HUES64 (cell line): ENCODE results near the gene NINJ2. TPM values are rescaled to one million over a fixed set of nuclear protein-coding genes. Genes with fewer than 3 reads are reported as not detected.
A peak's percentile ranks its signal among the peaks of the same experiment; 100 is the strongest.
"Not testable (repeated sequence)": the region's sequence is repeated elsewhere in the genome, so short reads cannot be mapped to it uniquely, and the experiment has no call there.

ENCODE experiments used
- H3K27ac ChIP-seq: 2 replicates; pipeline ENCODE4 v1.7.0; 2013; ENCODE audit warnings: low read depth, low read length, inconsistent platforms
- H3K27me3 ChIP-seq: 2 replicates; pipeline ENCODE4 v1.6.1; 2013; ENCODE audit warnings: mild to moderate bottlenecking, low read length; ENCODE audit not compliant: insufficient read depth
- H3K36me3 ChIP-seq: 2 replicates; pipeline ENCODE4 v1.6.1; 2013; ENCODE audit warnings: mild to moderate bottlenecking, low read length; ENCODE audit not compliant: insufficient read depth
- H3K4me1 ChIP-seq: 2 replicates; pipeline ENCODE4 v1.6.1; 2013; ENCODE audit warnings: mild to moderate bottlenecking, low read length, moderate library complexity; ENCODE audit not compliant: insufficient read depth
- H3K4me3 ChIP-seq: 2 replicates; pipeline ENCODE4 v1.5.1; 2013; ENCODE audit warnings: mild to moderate bottlenecking, low read length, moderate library complexity
- H3K9ac ChIP-seq: 2 replicates; pipeline ENCODE4 v1.6.1; 2013; ENCODE audit warnings: mild to moderate bottlenecking, low read depth, low read length
- H3K9me3 ChIP-seq: 2 replicates; pipeline ENCODE4 v1.6.1; 2013; ENCODE audit warnings: low read depth, low read length; ENCODE audit not compliant: insufficient read depth
- WGBS: fragments of 150-250, 120-280 bp; methylation state at CpG from one replicate; pipeline ENCODE4 v1.1.7; 2013; ENCODE audit warnings: missing lambda C conversion rate; 5-methylcytosine and 5-hydroxymethylcytosine counted together
- polyA plus RNA-seq, 2 experiments: library from polyadenylated mRNA; stranded (reverse); fragments of 50-300 nt; gene quantifications; one replicate each; pipeline ENCODE4 v1.2.3, GENCODE V29; 2013

The NINJ2 gene, protein sequence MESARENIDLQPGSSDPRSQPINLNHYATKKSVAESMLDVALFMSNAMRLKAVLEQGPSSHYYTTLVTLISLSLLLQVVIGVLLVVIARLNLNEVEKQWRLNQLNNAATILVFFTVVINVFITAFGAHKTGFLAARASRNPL
- not detected for polyA plus RNA-seq (2013, experiment 1 of 2)
- polyA plus RNA-seq (2013, experiment 2 of 2) = not detected

DNA sequence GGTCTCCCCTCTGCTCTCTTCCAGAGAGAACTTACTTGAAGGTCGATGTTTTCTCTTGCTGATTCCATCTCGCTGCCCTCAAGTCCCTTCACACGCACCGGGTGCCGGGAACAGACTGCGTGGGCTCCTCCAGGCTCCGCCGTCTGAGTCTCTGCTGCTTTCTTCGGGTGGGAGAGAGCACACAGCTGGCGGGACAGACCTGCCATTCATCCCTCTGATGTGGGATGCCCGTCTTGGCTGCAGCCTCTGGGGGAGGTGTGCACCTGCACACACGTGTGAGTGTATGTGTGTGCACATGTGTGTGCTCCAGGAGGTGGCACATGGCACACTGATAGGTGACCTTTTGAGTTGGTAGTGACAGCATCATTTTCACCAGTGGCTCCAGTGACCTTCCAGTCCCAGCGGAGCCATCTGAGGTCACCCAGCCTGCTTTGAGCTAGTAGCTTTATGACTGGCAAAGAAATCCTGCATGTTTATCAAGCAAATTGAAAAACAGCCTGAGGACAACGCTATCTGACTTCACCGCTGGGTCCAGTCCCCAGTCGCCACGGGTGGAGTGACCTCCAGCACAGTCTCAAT, at the start of gene NINJ2:
Gene NINJ2, minus strand, starts transcription at position 153 of the 579 bp plus-strand sequence. Its CDS starts 85 bp downstream, at position 68.
- peaks cover 17% of the 10 kb centered on the region for H3K4me1 ChIP-seq
- H3K4me3 ChIP-seq = no peak within 1 kb of the TSS
- no peaks in the 10 kb centered on the region for H3K27me3 ChIP-seq
- no peaks in the 10 kb centered on the region for H3K36me3 ChIP-seq
- 83% methylated on average over 17 of the region's 17 CpGs for WGBS
- no peak within 1 kb of the TSS for H3K27ac ChIP-seq
- no peak within 1 kb of the TSS for H3K9ac ChIP-seq
- H3K9me3 ChIP-seq = no peaks in the 10 kb centered on the region

GRCh38 chr12:712172-712863, 49.1 kb upstream of the NINJ2 start:
- Histone ChIP-seq H3K9ac (0 out of 2 replicates have a peak overlapping the region, but pooled peaks have one; percentile 29), H3K4me1 (peaks cover 16% of the 10 kb centered on the region), H3K36me3 (no peaks in the 10 kb centered on the region), H3K9me3 (no peaks in the 10 kb centered on the region), H3K27me3 (no peaks in the 10 kb centered on the region), H3K4me3 (no peak overlapping the region), H3K27ac (peak overlapping the region; percentile 21)
- WGBS = 86% methylated on average over 8 of the region's 8 CpGs

DNA sequence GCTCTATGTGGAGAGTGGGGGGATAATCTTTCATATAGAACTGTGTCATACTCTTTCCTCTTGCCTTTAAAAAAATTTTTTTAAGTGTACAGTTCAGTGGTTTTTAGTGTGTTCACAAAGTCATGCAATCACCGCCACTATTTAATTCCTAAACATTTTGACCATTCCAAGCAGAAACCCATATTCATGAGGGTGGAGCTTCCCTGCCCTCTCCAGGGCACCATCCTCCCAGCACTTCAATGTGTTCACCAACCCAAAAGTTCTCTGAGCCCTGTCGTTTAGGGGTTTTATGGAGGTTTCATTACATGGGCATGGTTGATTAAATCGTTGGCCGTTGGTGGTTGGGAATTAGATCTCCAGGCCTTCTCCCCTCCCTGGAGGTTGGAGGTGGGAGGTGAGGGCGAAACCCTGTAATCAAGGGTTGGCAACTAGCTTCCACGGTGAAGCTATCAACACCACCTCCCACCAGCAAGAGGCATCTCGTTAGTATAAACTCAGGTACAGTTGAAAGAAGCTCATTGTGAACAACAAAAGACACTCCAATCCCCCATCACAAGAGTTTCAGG, 46.3 kb upstream of the NINJ2 start:
- Histone ChIP-seq H3K9ac (no peak overlapping the region), H3K9me3 (no peaks in the 10 kb centered on the region), H3K36me3 (no peaks in the 10 kb centered on the region), H3K27me3 (no peaks in the 10 kb centered on the region), H3K27ac (no peak overlapping the region), H3K4me3 (no peak overlapping the region), H3K4me1 (peaks cover 16% of the 10 kb centered on the region)
- WGBS = 92% methylated on average over 6 of the region's 7 CpGs

DNA sequence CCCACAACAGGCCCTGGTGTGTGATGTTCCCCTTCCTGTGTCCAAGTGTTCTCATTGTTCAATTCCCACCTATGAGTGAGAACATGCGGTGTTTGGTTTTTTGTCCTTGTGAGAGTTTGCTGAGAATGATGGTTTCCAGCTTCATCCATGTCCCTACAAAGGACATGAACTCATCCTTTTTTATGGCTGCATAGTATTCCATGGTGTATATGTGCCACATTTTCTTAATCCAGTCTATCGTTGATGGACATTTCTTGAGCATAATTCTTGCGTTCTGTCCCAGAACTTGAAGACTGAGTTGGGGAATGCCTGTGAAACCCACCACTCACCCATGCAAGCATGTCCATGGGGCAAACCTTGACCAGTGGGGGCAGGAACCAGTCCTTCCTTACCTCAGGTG, 44.8 kb upstream of the NINJ2 start:
- not testable (repeated sequence) for H3K36me3 ChIP-seq, H3K27me3 ChIP-seq, H3K4me1 ChIP-seq, H3K9ac ChIP-seq, H3K9me3 ChIP-seq, H3K27ac ChIP-seq, H3K4me3 ChIP-seq
- whole genome bisulfite sequencing = 77% methylated on average over 2 of the region's 3 CpGs

- Histone ChIP-seq H3K9ac (no peak overlapping the region), H3K4me3 (no peak overlapping the region), H3K27ac (no peak overlapping the region), H3K27me3 (no peaks in the 10 kb centered on the region), H3K36me3 (no peaks in the 10 kb centered on the region), H3K4me1 (peaks cover 6% of the 10 kb centered on the region; the same call in 1 of the 2 replicates), H3K9me3 (no peaks in the 10 kb centered on the region)
- WGBS = 93% methylated on average over 5 of the region's 5 CpGs
Observed at GRCh38 chr12:704516-705242, 41.4 kb upstream of the NINJ2 start.

GRCh38 chr12:701896-702539, 38.8 kb upstream of the NINJ2 start:
- Histone ChIP-seq H3K4me3 (no peak overlapping the region), H3K36me3 (no peaks in the 10 kb centered on the region), H3K27me3 (no peaks in the 10 kb centered on the region), H3K27ac (no peak overlapping the region), H3K9me3 (peaks cover 15% of the 10 kb centered on the region), H3K4me1 (peaks cover 6% of the 10 kb centered on the region; the same call in 1 of the 2 replicates), H3K9ac (no peak overlapping the region)
- 84% methylated on average over 11 of the region's 11 CpGs for WGBS

- no peak overlapping the region for H3K4me3 ChIP-seq
- peaks cover 6% of the 10 kb centered on the region; the same call in 1 of the 2 replicates for H3K4me1 ChIP-seq
- peaks cover 22% of the 10 kb centered on the region for H3K9me3 ChIP-seq
- 73% methylated on average over 4 of the region's 4 CpGs for WGBS
- no peak overlapping the region for H3K27ac ChIP-seq
- H3K27me3 ChIP-seq = no peaks in the 10 kb centered on the region
- H3K9ac ChIP-seq = no peak overlapping the region
- H3K36me3 ChIP-seq = no peaks in the 10 kb centered on the region
Observed at GRCh38 chr12:700016-700415, 36.8 kb upstream of the NINJ2 start.

- H3K27me3 ChIP-seq, H3K4me3 ChIP-seq, H3K4me1 ChIP-seq, H3K27ac ChIP-seq, H3K9ac ChIP-seq, H3K36me3 ChIP-seq: not testable (repeated sequence)
- 94% methylated on average over 4 of the region's 4 CpGs for whole genome bisulfite sequencing
- H3K9me3 ChIP-seq = peaks cover 36% of the 10 kb centered on the region
Observed at GRCh38 chr12:698222-698621, 35.0 kb upstream of the NINJ2 start.

- peaks cover 36% of the 10 kb centered on the region for H3K9me3 ChIP-seq
- no peak overlapping the region for H3K27ac ChIP-seq
- no peaks in the 10 kb centered on the region for H3K27me3 ChIP-seq
- whole genome bisulfite sequencing = 98% methylated on average over 2 of the region's 2 CpGs
- no peak overlapping the region for H3K4me3 ChIP-seq
- H3K9ac ChIP-seq = no peak overlapping the region
- no peaks in the 10 kb centered on the region; the same call in 1 of the 2 replicates for H3K36me3 ChIP-seq
- H3K4me1 ChIP-seq = no peaks in the 10 kb centered on the region; the same call in 1 of the 2 replicates
Observed at GRCh38 chr12:697481-697880, 34.2 kb upstream of the NINJ2 start.

- WGBS = 87% methylated on average over 27 of the region's 27 CpGs
- Histone ChIP-seq H3K27me3 (no peaks in the 10 kb centered on the region), H3K27ac (no peak overlapping the region)
Observed at GRCh38 chr12:694734-695503, 31.7 kb upstream of the NINJ2 start.

More at GRCh38 chr12:694734-695503, 31.7 kb upstream of the NINJ2 start:
- H3K36me3 ChIP-seq = no peaks in the 10 kb centered on the region; the same call in 1 of the 2 replicates
- no peaks in the 10 kb centered on the region for H3K4me1 ChIP-seq
- H3K9ac ChIP-seq = no peak overlapping the region
- H3K9me3 ChIP-seq = peaks cover 44% of the 10 kb centered on the region
- H3K4me3 ChIP-seq = no peak overlapping the region
